ENCODE measurements around the gene ZDHHC14.

ZDHHC14 gene

GRCh38 chr6:157364705-157365104 lies 16.3 kb upstream of the ZDHHC14 start:
- in situ Hi-C loops (cut with HindIII; ENCODE audit: low pct_ligation_motif_present, low sequenced_read_pairs), result no loop called here
- H3K27ac ChIP-seq, result no peak overlapping the region
- no peaks in the 10 kb centered on the region for H3K36me3 ChIP-seq (replicated peaks)
- DNase-seq, result no peak
- no peaks in the 10 kb centered on the region for H3K27me3 ChIP-seq (replicated peaks)
- no peak overlapping the region for H3K4me3 ChIP-seq (ENCODE audit: low read depth, low read length)
- no peak for TF ChIP-seq CTCF (IDR thresholded peaks at IDR 0.05; ENCODE audit: low read depth, low read length, missing control alignments)

DNA sequence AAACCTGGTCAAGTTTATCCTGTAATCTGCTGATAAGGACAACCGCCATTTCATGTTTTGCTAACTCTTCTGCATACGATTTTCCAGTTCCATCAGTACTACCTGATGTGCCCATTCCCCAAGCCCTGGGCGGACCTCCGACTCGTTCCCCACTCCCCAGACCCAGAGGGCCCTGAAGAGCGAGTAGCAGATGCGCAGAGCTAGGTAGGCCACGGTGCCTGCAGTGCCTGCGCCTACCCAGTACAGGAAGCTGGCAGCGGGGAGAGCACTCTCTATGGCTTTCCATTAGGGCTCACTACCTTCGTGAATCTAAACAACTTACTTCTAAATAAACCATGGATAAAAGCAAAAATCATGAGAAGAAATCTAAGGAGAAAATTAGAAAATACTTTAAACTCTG lies 14.3 kb upstream of the ZDHHC14 start:
- in situ Hi-C loops (cut with HindIII; ENCODE audit: low pct_ligation_motif_present, low sequenced_read_pairs), result no loop called here
- no peak for DNase-seq
- Histone ChIP-seq H3K36me3 (replicated peaks) (no peaks in the 10 kb centered on the region), H3K4me3 (ENCODE audit: low read depth, low read length) (no peak overlapping the region), H3K27ac (no peak overlapping the region), H3K27me3 (replicated peaks) (no peaks in the 10 kb centered on the region)
- TF ChIP-seq CTCF (IDR thresholded peaks at IDR 0.05; ENCODE audit: low read depth, low read length, missing control alignments), result no peak

DNA sequence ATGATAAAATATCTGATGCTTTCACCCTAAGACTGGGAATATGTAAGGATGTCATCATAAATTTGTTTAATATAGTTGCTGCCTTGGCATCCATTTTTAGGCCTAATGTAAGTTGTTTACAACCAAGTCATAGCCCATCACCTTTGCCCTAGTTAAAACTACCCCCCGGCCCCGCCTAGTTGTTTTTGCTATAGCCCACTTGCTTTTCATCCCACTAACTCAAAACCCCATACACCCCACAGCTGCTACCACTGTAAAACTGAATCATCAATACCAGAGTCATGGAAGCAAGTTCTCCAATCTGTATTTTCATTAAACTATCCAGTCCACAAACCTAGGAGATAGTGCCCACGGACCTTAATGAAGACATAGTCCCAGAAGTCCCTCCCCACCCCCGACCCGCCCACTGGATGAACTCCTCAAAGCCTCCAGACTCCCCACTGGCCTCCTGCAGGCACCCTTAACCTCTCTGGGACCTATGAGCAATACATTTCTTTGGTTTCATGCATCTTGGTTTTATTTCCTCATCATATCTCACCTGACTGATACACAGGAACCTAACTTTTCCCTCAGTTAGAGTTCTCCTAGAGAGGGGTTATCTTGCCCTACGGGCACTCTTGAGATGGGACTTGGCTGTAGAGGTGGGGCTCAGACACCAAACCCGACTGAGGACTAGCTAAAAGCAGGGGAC lies 12.5 kb upstream of the ZDHHC14 start:
- DNase-seq, result no peak
- H3K4me3 ChIP-seq (ENCODE audit: low read depth, low read length), result no peak overlapping the region
- in situ Hi-C loops (cut with HindIII; ENCODE audit: low pct_ligation_motif_present, low sequenced_read_pairs), result no loop called here

DNA sequence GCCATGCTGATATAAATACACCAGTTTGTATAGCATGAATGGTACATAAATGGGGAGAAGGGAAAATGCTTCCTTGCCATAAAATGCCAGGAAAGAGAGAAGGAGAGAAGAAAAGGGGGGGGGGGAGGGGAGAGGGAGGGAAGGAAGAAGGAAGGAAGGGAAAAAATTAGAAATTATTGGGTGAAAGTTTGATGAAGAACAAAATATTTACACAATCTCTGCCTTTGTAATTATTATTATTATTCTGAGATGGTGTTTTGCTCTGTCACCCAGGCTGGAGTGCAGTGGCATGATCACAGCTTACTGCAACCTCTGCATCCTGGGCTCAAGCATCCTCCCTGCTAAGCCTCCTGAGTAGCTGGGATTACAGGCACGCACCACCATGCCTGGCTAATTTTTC lies 10.2 kb upstream of the ZDHHC14 start:
- TF ChIP-seq CTCF (IDR thresholded peaks at IDR 0.05; ENCODE audit: low read depth, low read length, missing control alignments), result no peak
- no peaks in the 10 kb centered on the region for H3K36me3 ChIP-seq (replicated peaks)
- no peak overlapping the region for H3K27ac ChIP-seq
- in situ Hi-C loops (cut with HindIII; ENCODE audit: low pct_ligation_motif_present, low sequenced_read_pairs), result no loop called here
- no peak overlapping the region for H3K4me3 ChIP-seq (ENCODE audit: low read depth, low read length)
- no peaks in the 10 kb centered on the region for H3K27me3 ChIP-seq (replicated peaks)
- no peak for DNase-seq

More for the DNA sequence above, 12.5 kb upstream of the ZDHHC14 start:
- Histone ChIP-seq H3K27ac (no peak overlapping the region), H3K36me3 (replicated peaks) (no peaks in the 10 kb centered on the region), H3K27me3 (replicated peaks) (no peaks in the 10 kb centered on the region)
- TF ChIP-seq CTCF (IDR thresholded peaks at IDR 0.05; ENCODE audit: low read depth, low read length, missing control alignments), result no peak

- TF ChIP-seq CTCF (IDR thresholded peaks at IDR 0.05; ENCODE audit: low read depth, low read length, missing control alignments), result no peak
- H3K27ac ChIP-seq, result no peak overlapping the region
- H3K4me3 ChIP-seq (ENCODE audit: low read depth, low read length), result no peak overlapping the region
- no peak for DNase-seq
- in situ Hi-C loops (cut with HindIII; ENCODE audit: low pct_ligation_motif_present, low sequenced_read_pairs), result no loop called here
- no peaks in the 10 kb centered on the region for H3K36me3 ChIP-seq (replicated peaks)
- no peaks in the 10 kb centered on the region for H3K27me3 ChIP-seq (replicated peaks)
These were observed 8.3 kb upstream of the ZDHHC14 start for GRCh38 chr6:157372501-157373280.
